ENCODE measurements around the gene ZNF579.

The ZNF579 gene

DNA sequence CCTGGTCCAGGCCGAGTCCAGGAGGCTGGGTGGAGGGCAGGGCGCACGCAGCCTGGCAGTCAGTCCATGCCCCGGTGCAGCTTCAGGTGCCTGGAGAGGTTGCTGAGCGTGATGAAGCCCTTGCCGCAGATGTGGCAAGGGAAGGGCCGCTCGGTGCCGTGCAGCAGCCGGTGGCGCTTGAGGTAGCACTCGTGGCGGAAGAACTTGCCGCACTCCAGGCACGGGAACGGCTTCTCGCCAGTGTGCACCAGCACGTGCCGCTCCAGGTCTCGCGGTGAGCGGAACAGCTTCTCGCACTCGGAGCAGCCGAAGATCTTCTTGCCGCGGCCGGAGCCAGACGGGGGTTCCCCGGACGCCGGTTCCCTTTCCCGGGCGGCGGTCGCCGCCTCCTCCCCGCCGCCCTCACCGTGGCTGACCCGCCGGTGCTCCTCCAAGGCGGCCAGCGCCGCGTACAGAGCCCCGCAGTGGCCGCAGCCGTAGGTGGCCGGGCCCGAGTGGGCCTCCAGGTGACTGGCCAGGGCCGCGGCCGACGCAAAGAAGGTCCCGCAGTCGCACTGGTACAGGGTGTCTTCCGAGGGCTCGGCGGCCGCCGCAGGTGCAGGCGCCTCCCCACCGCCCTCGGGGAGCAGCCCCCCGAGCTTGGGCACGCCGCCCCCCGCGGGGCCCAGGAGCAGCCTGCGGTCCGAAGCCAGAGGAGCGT is 11.9 kb upstream of the ZNF579 start:
- TF ChIP-seq, protein P1, sequence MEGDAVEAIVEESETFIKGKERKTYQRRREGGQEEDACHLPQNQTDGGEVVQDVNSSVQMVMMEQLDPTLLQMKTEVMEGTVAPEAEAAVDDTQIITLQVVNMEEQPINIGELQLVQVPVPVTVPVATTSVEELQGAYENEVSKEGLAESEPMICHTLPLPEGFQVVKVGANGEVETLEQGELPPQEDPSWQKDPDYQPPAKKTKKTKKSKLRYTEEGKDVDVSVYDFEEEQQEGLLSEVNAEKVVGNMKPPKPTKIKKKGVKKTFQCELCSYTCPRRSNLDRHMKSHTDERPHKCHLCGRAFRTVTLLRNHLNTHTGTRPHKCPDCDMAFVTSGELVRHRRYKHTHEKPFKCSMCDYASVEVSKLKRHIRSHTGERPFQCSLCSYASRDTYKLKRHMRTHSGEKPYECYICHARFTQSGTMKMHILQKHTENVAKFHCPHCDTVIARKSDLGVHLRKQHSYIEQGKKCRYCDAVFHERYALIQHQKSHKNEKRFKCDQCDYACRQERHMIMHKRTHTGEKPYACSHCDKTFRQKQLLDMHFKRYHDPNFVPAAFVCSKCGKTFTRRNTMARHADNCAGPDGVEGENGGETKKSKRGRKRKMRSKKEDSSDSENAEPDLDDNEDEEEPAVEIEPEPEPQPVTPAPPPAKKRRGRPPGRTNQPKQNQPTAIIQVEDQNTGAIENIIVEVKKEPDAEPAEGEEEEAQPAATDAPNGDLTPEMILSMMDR (IDR thresholded peaks at IDR 0.05; ENCODE audit: low read depth, low read length) = no peak
- no peak for DNase-seq (ENCODE audit: extremely low read depth, low read depth)

DNA sequence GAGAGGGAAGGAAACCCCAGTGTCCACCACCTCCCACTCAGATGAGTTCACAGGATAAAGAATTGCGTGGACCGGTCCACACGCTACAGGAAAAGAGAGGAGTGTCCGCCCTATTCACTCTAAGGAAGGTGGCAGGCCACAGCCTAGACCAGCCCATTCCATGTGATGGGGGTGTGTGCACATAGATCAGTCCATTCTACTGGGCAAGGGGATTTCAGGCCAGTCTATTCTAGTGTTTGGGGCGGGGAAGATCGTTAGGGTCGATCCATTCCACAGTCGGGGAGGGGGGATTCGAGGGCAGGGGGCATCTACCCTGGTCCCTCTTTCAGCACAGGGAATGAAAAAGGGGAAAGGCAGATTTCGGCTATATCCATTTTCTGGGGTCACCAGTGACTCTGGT is 10.9 kb upstream of the ZNF579 start:
- TF ChIP-seq, protein P1 (IDR thresholded peaks at IDR 0.05; ENCODE audit: low read depth, low read length) = no peak
- DNase-seq (ENCODE audit: extremely low read depth, low read depth) = no peak

DNA sequence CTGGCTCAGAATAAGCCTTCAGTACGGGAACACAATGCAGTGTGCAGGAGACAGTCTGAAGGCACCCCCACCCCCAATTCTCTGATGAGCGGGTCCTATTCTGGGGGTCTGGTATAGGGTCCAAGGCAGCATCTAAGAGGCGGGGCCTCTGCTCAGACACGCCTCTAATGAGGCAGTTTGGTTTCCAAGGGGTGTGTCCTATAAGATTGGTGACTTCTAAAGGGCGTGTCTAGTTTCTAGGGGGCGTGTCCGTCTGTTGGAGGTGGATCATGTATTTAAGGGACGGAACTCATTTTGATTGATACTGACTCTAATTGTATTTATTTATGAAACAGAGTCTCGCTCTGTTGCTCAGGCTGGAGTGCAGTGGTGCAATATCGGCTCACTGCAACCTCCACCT is 10.0 kb upstream of the ZNF579 start:
- DNase-seq (ENCODE audit: extremely low read depth, low read depth) = no peak
- TF ChIP-seq, protein P1 (IDR thresholded peaks at IDR 0.05; ENCODE audit: low read depth, low read length) = no peak

DNA sequence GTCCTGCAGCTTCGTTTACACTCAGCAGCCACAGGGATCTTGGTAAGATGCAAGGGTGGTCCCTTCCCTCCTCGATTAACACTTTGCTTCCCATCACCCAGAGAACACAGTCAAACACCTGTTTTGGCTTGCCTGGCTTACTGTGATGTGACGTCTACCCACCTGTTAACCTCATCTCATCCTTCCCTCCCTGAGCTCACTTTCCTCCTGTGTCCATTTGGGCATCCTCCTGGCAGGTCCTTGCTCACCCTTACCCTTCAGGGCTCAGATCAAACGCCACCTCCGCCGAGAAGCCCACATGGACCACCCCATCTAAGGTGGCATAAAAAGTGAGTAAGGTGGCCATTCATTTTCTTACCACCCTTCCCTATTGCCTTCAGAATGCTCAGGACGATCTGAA is 9.5 kb upstream of the ZNF579 start:
- TF ChIP-seq, protein P1 (IDR thresholded peaks at IDR 0.05; ENCODE audit: low read depth, low read length) = no peak
- no peak for DNase-seq (ENCODE audit: extremely low read depth, low read depth)

DNA sequence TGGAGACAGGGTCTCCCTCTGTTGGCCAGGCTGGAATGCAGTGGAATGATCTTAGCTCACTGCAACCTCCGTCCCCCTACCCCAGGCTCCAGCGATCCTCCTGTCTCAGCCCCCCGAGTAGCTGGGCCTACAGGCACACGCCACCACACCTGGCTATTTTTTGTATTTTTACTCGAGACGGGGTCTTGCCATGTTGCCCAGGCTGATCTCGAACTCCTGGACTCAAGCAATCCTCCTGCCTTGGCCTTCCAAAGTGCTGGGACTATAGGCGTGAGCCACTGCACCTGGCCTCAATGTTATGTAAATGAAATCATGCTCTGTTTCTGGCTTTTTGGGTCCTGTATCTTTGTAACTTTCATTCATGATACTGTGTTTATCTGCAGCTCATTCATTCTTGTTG is 8.1 kb upstream of the ZNF579 start:
- TF ChIP-seq, protein P1 (IDR thresholded peaks at IDR 0.05; ENCODE audit: low read depth, low read length) = no peak
- no peak for DNase-seq (ENCODE audit: extremely low read depth, low read depth)

DNA sequence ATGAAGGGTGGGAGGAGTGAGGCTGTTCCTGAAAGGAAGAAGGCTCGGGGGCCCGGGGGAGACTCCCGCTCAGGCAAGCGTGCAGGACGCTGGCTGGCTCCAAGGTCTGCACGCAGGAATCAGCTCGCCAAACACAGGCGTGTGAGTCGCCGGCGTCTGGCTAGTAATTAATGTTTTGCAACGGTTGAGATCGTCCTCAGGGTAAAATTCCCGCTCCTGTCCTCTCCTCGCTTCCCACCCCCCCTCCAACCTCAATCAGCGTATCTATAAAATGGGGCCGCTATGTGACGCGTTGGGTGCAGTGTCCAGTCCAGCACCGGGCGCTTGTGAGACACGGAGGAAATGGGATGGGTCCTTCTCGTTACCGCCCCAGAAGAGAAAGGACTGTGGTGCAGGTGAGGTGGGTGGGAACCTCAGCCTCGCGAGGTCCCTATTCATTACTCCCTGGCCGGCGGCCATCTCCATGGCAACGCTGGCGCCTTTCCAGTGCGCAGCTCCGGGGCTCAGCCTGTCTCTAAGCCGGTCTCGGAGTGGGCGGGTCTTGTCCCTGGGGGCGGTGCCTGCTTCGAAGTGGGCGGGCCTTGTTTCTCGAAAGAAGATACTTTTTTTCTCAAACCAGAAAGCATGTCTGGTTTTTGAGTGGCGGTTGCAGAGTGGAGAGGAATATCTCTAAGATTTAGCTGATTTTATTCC is 6.5 kb upstream of the ZNF579 start:
- TF ChIP-seq, protein P1 (IDR thresholded peaks at IDR 0.05; ENCODE audit: low read depth, low read length) = no peak
- peak; percentile 60 for DNase-seq (ENCODE audit: extremely low read depth, low read depth)

DNA sequence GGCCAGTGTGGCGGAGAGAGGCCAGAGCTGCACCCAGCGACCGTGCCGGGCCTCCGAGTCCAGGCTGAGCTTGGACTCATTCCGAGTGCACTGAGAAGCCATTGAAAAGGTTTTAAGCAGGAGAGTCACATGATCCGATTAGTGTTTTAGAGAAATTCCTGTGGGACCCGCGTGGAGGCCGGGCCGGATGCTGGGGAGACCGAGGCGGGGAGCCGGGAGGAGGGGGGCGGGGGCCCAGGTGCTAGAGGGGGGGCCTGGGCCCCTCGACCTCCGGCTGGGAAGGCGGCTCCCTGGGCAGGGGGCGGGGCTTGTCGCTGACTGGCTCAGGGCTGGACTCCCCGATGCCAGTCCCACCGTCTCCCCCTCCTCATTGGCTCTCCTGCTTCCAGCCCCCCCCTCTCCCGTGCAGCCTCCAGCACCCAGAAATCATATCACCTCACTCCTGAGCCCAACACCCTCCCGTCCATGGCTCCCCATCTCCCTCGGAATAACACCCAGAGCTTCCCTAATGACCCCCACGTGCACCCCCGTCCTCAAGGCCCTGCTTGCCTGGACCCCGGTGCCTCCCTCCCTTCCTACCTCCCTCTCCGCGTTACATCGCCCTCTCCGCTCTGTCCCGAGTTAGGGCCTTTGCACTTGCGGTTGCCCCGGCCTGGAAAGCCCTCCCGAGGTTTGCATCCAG is 5.2 kb upstream of the ZNF579 start:
- DNase-seq (ENCODE audit: extremely low read depth, low read depth) = no peak
- TF ChIP-seq, protein P1 (IDR thresholded peaks at IDR 0.05; ENCODE audit: low read depth, low read length) = no peak

Data from AG09319 (cell line).